OCI-M1 (cell line): ENCODE measurements around the gene NDUFS3.
"Not testable (repeated sequence)": the region's sequence is repeated elsewhere in the genome, so short reads cannot be mapped to it uniquely, and the experiment has no call there.

Experiments
- DNase-seq: peaks from one replicate; lab custom pipeline; 2025; lab: John Stamatoyannopoulos, UW

The NDUFS3 gene

DNA sequence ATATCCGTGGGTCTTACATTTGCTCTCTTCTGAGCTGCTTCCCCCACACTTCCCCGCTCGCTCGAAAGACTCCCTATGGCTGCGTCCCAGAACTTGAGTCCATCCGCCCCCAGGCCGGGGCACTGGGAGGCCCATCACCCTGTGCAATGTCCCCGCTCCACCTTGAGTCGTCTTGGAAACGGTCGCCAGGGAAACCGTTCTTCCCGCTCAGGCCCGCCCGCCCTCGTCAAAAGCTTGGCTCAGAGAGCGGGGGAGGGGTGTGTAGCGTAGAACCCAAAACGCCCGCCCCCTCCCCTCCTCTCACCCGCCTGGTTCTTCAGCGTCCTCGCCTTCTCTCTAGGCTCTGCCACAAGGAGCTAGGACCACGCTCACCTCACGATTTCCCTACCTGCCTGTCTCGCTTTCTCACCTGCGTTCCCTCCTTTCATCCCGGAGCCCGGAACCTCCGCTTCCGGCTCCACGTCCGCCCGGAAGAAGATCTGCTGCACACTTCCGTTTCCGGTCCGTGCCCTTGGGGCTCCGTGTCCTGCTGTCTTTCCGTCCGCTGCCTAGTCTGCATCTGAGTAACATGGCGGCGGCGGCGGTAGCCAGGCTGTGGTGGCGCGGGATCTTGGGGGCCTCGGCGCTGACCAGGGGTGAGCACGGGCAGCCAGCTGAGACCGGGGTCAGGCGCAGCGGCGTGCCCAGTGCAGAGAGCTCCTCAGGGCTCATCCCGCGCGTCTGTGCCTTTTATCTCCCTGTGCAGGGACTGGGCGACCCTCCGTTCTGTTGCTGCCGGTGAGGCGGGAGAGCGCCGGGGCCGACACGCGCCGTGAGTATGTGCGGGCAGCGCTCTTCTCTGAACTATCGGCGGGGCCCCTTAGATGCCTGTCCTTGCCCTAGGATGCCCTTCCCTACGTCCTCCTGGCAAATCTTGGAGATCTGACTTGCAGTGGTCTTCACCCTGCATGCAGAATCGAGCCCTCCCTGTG lies at the start of gene NDUFS3, which contains the start of gene KBTBD4:
TSS of gene NDUFS3 (plus strand) at position 551 of the 971 bp plus-strand sequence. CDS start at position 569, 18 bp downstream.
TSS of gene KBTBD4 (minus strand) at position 447 of the 971 bp plus-strand sequence. CDS start at position 428, 19 bp downstream.
- DNase-seq = peak; percentile 93

DNA sequence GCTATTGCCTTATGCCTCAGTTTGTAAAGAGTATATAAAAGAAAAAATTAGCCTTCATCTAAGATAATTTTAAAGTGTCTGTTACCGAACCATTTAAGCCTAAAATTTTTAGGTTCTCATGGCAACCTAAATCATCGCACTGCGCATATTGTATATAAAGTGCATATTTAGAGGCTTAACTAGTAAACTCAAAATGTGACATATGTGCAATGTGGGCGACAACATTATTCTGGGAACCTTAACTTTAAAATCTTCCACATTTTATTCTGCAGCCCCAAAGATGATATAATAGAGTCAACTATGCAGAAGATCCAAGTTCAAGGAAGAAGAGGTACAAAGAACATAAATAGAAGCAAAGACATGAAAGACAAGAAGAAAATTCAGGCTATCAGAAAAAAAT lies 48.9 kb upstream of the NDUFS3 start:
- DNase-seq = no peak

GRCh38 chr11:47530721-47531120 lies 48.2 kb upstream of the NDUFS3 start:
- DNase-seq = not testable (repeated sequence)

GRCh38 chr11:47531666-47532065 lies 47.2 kb upstream of the NDUFS3 start:
- DNase-seq = no peak

DNA sequence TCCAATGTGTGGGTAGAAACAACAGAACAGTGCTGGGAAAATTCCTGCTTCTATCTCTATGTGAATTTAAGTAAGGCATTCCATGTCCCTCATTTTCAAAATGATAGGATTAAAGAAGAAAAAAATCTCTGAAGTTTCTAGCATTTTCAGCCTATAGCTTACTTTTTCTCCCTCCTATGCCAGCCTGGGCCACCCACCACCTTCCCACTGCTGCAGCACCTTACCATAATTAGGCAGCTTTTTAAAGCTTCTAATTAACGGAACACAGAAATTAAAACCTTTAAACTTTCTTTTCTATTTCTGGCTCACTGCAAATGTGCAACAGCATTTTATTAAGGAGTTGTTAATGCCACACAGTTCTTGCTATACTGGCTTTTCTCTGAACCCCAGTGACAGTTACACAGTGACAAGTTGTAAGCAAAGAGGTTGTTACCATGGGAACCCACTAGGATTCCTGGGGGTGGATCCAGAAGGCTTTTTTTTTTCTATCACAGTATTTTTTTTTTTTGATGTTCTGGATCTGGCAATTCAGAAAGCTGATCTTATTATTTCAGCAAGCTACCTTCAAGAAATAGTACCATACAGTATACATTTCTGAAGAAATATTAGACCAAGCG lies 46.2 kb upstream of the NDUFS3 start:
- no peak for DNase-seq

DNA sequence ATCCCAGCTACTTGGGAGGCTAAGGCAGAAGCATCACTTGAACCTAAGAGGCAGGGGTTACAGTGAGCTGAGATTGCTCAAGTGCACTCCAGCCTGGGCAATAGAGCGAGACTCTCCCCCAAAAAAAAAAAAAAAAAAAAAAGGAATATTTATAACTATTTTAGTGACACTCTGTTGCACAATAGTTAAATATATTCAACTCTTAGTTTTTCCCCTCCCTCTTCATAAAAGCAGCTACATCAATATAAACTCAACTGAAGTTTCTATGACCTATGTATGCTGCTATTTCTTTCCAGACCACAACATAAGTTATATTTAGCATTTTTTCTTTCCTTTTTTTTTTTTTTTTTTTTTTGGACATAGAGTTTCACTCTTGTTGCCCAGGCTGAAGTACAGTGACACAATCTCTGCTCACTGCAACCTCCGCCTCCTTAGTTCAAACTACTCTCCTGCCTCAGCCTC lies 45.2 kb upstream of the NDUFS3 start:
- DNase-seq = no peak

GRCh38 chr11:47534704-47535251 lies 44.1 kb upstream of the NDUFS3 start:
- DNase-seq = no peak

DNA sequence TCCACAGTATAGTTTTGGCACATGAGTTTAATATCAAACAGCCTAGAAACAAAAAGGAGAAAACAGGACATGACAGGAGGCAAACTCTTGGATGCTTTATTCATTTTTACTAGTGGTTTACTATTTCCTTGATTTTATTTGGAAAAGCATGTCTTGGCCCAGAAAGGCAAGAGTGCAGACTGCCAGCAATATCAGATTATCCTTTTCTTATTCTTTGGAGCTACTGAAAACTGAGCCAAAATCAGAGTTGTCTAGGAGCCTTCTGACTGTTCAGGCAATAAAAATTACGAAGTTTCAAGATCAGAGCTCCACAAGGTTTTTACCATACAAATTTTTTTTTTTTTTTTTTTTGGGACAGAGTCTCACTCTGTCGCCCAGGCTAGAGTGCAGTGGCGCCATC lies 42.0 kb upstream of the NDUFS3 start:
- DNase-seq = no peak

DNA sequence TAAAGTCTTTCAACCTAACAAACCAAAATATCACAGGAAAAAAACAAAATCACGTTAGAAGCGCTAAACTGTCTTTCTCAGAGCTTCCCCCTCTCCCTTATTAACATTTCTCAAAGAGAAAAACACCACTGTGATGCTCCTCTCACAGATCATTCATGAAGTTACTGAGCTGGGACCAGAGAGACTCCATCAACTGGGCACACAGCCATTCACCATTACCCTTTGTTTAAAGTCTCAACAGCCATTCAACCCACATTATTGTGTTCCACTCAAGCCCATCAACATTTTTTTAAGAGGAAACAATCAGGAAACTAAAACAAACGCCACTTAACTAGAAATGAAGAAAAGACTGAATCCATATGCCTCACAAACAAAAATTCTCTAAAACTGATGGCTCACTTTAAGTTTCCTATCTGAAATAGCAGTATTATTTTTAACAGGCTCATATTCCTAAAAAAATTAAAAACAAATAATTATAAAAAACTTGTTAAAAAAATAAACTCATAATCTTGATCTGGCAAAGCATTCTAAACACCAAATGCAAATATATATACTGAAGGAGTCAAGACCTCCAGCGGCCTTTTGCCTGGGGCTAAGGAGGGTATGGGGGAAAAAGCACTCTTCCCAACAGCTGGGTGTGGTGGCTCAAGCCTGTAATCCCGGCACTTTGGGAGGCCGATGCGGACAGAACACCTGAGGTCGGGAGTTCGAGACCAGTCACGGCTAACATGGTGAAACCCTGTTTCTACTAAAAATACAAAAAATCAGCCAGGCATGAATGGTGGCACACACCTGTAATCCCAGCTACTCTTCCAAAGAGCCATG lies 39.9 kb upstream of the NDUFS3 start:
- no peak for DNase-seq

DNA sequence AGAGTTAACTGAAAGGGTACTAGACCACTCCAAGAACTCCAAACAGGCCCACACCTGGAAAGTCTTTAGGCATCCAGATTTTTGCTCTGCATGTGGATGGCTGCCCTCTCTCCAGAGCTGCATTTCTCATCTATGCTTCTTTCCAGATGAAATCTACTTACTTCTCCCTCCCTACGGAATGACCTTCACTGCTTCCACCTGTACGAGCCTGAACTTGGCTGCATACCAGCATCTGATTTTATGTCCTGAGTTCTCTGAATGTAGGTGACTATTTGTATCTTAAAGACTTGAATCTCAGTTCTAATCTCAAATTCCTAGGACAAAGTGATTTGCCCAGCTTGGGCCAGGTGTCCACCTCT lies 39.2 kb upstream of the NDUFS3 start:
- DNase-seq = no peak

- no peak for DNase-seq
These were observed 37.8 kb upstream of the NDUFS3 start for GRCh38 chr11:47541070-47541469.

- no peak for DNase-seq
These were observed 33.6 kb upstream of the NDUFS3 start for GRCh38 chr11:47545298-47545697.

DNA sequence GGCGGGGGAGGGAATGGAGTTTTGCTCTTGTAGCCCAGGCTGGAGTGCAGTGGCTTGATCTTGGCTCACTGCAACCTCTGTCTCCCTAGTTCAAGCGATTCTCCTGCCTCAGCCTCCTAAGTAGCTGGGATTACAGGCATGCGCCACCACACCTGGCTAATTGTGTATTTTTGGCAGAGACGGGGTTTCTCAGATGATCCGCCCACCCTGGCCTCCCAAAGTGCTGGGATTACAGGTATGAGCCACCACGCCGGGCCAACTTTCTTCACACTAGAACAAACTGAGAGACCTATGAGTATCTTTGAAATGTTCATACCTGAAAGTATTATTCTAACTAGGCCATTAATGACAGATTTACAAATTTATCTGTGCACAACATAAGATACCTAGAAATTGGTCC lies 32.6 kb upstream of the NDUFS3 start:
- DNase-seq = not testable (repeated sequence)

DNA sequence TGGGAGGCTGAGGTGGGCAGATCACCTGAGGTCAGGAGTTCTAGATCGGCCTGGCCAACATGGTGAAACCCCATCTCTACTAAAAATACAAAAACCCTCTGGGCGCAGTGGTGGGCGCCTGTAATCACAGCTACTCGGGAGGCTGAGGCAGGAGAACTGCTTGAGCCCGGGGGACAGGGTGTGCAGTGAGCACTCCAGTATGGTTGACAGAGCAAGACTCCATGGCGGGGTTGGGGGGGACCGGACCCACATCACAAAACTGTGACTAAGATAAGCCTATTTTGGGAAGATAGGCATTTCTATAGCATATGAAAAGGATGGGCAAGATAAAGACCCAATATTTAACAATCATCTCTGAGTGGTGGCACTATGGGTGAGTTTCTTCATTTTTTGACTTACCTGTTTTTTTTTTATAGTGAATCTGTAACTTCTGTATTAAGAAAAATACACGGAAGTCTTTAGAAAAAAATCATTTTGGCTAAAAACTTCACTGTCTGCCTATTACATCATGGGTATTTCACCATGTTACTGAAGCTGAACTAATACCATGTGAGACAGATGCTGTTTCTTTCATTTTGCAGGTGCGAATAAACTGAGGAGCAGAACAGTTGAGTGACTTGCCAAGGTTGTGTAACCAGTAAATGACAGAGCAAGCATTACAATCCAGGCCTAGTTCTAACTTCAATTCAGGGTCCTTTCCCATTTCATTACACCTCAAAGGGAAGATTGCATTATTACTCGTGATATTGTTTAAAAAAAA lies 28.4 kb upstream of the NDUFS3 start:
- no peak for DNase-seq

DNA sequence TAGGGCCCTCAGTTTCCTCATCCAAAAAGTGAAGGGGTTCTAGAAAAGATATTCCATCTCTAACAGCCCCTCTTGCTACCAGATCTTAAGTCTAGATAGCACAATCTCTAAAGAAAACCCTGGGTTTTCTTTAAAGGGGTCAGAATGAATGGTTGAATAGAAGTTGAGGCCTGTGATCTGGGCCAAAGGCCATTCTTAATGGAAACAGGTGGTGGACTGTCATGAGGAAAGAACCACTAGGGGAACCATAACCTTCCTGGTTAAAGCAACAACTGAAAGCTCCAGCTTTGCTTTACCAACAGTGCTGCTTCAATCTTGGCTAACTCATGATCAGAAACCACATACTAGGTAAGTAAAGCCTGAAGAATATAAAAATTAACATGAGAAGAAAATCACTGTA lies 27.8 kb upstream of the NDUFS3 start:
- DNase-seq = peak; percentile 71

GRCh38 chr11:47552056-47552565 lies 26.8 kb upstream of the NDUFS3 start:
- DNase-seq = peak; percentile 70

GRCh38 chr11:47552566-47553405 lies 26.1 kb upstream of the NDUFS3 start, which contains the start of gene CELF1:
Gene CELF1, minus strand, starts transcription at chr11:47553132. Its CDS starts 53,609 bp downstream, at chr11:47499523.
- DNase-seq = peak; percentile 96

DNA sequence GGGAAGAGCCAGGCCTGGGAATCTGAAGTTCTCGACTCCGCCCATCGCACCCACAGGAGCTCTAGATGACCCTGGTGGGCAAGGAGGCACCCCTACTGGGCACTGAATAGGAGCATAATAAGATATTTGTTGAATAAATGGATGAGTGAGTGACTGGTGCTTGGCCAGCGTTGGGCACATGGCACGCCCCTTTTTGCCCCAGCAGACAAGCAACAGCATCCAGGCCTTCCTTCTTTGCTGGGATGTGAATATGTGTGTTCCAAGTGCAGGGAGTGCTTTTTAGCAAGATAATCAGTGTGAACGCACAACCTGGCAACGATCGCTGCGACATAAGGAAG lies 25.5 kb upstream of the NDUFS3 start:
- DNase-seq = no peak

- DNase-seq = not testable (repeated sequence)
These were observed 21.9 kb upstream of the NDUFS3 start for GRCh38 chr11:47557004-47557403.

DNA sequence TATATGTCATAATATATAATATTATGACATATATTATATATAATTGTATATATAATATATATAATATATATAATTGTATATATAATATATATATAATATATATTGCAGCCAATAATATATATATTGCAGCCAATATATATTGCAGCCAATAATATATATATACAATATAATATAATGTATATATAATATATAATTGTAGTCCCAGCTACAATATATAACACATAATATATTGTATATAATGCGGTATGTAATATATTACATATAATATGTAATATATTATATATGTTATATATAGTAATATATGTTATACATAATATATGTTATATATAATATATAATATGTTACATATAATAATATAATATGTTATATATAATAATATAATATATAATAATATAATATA lies 20.2 kb upstream of the NDUFS3 start:
- DNase-seq = no peak
